ENCODE data around the gene HIPK3.
"Not testable (repeated sequence)": the region's sequence is repeated elsewhere in the genome, so short reads cannot be mapped to it uniquely, and the experiment has no call there.

HIPK3 gene

GRCh38 chr11:33259869-33260268 lies 2.7 kb downstream of the HIPK3 start:
- DNase-seq: no peak

GRCh38 chr11:33261350-33261749 lies 4.2 kb downstream of the HIPK3 start:
- DNase-seq: not testable (repeated sequence)

- no peak for DNase-seq
Measured at GRCh38 chr11:33262011-33262645, 4.9 kb downstream of the HIPK3 start.

GRCh38 chr11:33263549-33263948 lies 6.4 kb downstream of the HIPK3 start:
- DNase-seq: no peak

- DNase-seq: no peak
Measured at GRCh38 chr11:33264926-33265325, 7.7 kb downstream of the HIPK3 start.

GRCh38 chr11:33266393-33267215 lies 9.4 kb downstream of the HIPK3 start:
- DNase-seq: no peak

- no peak for DNase-seq
Measured at GRCh38 chr11:33268945-33269540, 11.9 kb downstream of the HIPK3 start.

- no peak for DNase-seq
Measured at GRCh38 chr11:33269822-33270221, 12.6 kb downstream of the HIPK3 start.

- no peak for DNase-seq
Measured at GRCh38 chr11:33271059-33271458, 13.9 kb downstream of the HIPK3 start.

- no peak for DNase-seq
Measured at GRCh38 chr11:33272338-33273107, 15.3 kb downstream of the HIPK3 start.

- DNase-seq: no peak
Measured at GRCh38 chr11:33273656-33274055, 16.5 kb downstream of the HIPK3 start.

GRCh38 chr11:33280411-33280810 lies 23.2 kb downstream of the HIPK3 start:
- DNase-seq: no peak

- no peak for DNase-seq
Measured at GRCh38 chr11:33281758-33282157, 24.6 kb downstream of the HIPK3 start.

GRCh38 chr11:33284818-33285217 lies 27.6 kb downstream of the HIPK3 start:
- no peak for DNase-seq

- no peak for DNase-seq
Measured at GRCh38 chr11:33290319-33290718, 33.1 kb downstream of the HIPK3 start.

- DNase-seq: no peak
Measured at GRCh38 chr11:33291004-33291777, 34.0 kb downstream of the HIPK3 start.

GRCh38 chr11:33292311-33292710 lies 35.1 kb downstream of the HIPK3 start:
- no peak for DNase-seq

GRCh38 chr11:33294224-33294623 lies 37.0 kb downstream of the HIPK3 start:
- DNase-seq: no peak

GRCh38 chr11:33294797-33295196 lies 37.6 kb downstream of the HIPK3 start:
- DNase-seq: no peak

GRCh38 chr11:33296695-33297094 lies 39.5 kb downstream of the HIPK3 start:
- no peak for DNase-seq

GRCh38 chr11:33303541-33303940 lies 46.4 kb downstream of the HIPK3 start:
- no peak for DNase-seq

- DNase-seq: not testable (repeated sequence)
Measured at GRCh38 chr11:33306821-33307220, 49.6 kb downstream of the HIPK3 start.

GRCh38 chr11:33307984-33308383 lies 50.8 kb downstream of the HIPK3 start:
- no peak for DNase-seq
